ENCODE data around the gene PRDM5. TPM values are rescaled to one million over a fixed set of nuclear protein-coding genes. Genes with fewer than 3 reads are reported as not detected.

PRDM5 gene
- total RNA-seq, 1 experiment from 2014 or later, result 8.3 TPM

DNA sequence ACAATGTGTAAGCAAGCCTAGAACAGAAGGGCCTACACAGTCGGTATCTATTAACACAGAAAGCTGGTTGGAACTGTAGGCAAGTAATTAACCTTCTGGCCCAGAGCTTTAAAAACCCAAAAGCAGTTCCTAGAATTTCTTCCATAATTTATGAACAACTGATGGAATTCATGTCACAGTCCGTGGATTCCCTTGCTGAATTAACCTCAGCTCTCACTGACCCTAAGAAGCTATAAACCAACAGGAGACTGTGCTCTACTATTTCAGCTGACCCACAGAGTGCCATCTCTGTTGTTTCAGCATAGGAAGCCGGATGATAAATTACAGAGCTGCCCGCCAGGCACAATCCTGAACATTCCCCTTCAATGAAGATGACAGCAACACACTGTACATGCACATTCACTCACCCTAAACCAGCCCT is 157.3 kb downstream of the PRDM5 start:
- no TSS peak for BruUV-seq (replicated peaks)
- no peak for TF ChIP-seq CTCF (IDR thresholded peaks at IDR 0.05; ENCODE audit: unreplicated experiment)
- intact Hi-C loops (cut with micrococcal nuclease; ENCODE audit: unreplicated experiment), result no loop called here
- no peaks in the 10 kb centered on the region for H3K36me3 Mint-ChIP-seq (ENCODE audit: insufficient read depth, unreplicated experiment)
- no peaks in the 10 kb centered on the region for H3K27me3 Mint-ChIP-seq (ENCODE audit: unreplicated experiment)
- CTCF ChIA-PET, result no interaction called here
- H3K9me3 Mint-ChIP-seq (ENCODE audit: low read depth, unreplicated experiment), result no peaks in the 10 kb centered on the region
- no peak overlapping the region for H3K27ac Mint-ChIP-seq (ENCODE audit: unreplicated experiment)
- no peak overlapping the region for H3K4me3 Mint-ChIP-seq (ENCODE audit: low read depth, unreplicated experiment)
- peaks cover 9% of the 10 kb centered on the region for H3K4me1 Mint-ChIP-seq (ENCODE audit: low read depth, unreplicated experiment)
- no peak for DNase-seq

DNA sequence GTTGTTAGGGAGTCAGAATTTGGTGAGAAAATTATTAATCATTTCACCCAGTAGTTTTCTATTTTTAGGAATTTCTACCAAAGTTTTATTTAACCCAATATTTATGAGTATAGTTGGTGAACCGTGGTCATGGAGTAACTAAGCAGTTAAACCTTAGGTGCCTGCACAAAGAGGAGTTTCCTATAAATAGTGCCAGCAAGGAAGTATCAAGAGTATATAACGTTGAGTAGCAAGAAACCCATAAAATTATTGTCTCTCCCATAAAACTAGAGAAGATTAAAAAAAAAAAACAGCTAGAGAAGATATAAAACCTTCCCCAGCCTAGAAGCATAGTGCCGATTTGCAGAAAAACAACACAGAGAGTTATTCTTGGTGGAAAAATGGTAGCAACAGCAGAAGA is 158.9 kb downstream of the PRDM5 start:
- H3K27ac Mint-ChIP-seq (ENCODE audit: unreplicated experiment), result no peak overlapping the region
- no TSS peak for BruUV-seq (replicated peaks)
- no peaks in the 10 kb centered on the region for H3K9me3 Mint-ChIP-seq (ENCODE audit: low read depth, unreplicated experiment)
- intact Hi-C loops (cut with micrococcal nuclease; ENCODE audit: unreplicated experiment), result no loop called here
- TF ChIP-seq CTCF (IDR thresholded peaks at IDR 0.05; ENCODE audit: unreplicated experiment), result no peak
- H3K36me3 Mint-ChIP-seq (ENCODE audit: insufficient read depth, unreplicated experiment), result no peaks in the 10 kb centered on the region
- DNase-seq, result no peak
- H3K4me3 Mint-ChIP-seq (ENCODE audit: low read depth, unreplicated experiment), result no peak overlapping the region
- no peaks in the 10 kb centered on the region for H3K27me3 Mint-ChIP-seq (ENCODE audit: unreplicated experiment)
- CTCF ChIA-PET, result no interaction called here
- no peaks in the 10 kb centered on the region for H3K4me1 Mint-ChIP-seq (ENCODE audit: low read depth, unreplicated experiment)

DNA sequence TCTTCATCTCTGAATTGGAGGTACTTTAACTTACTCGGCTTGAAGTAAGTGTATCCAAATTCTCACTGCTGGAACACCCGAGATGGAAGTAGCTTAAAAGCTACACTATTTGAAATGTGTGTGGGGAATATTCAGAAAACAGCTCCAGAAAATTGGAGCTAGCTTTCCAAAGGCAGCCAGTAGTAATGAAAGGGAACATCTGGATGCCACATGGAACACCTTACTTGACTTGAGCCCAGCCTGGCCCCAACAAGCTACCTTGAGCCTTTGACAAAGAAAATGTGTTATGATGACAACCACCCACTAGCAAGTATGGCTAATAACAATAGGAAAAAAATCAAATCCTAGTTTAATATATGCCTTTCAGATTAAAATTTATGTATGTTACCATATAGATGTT is 161.5 kb downstream of the PRDM5 start:
- no peak overlapping the region for H3K4me3 Mint-ChIP-seq (ENCODE audit: low read depth, unreplicated experiment)
- H3K4me1 Mint-ChIP-seq (ENCODE audit: low read depth, unreplicated experiment), result no peaks in the 10 kb centered on the region
- H3K36me3 Mint-ChIP-seq (ENCODE audit: insufficient read depth, unreplicated experiment), result no peaks in the 10 kb centered on the region
- H3K9me3 Mint-ChIP-seq (ENCODE audit: low read depth, unreplicated experiment), result no peaks in the 10 kb centered on the region
- no TSS peak for BruUV-seq (replicated peaks)
- no peak overlapping the region for H3K27ac Mint-ChIP-seq (ENCODE audit: unreplicated experiment)
- TF ChIP-seq CTCF (IDR thresholded peaks at IDR 0.05; ENCODE audit: unreplicated experiment), result no peak
- intact Hi-C loops (cut with micrococcal nuclease; ENCODE audit: unreplicated experiment), result no loop called here
- no peaks in the 10 kb centered on the region for H3K27me3 Mint-ChIP-seq (ENCODE audit: unreplicated experiment)
- DNase-seq, result no peak
- CTCF ChIA-PET, result no interaction called here

DNA sequence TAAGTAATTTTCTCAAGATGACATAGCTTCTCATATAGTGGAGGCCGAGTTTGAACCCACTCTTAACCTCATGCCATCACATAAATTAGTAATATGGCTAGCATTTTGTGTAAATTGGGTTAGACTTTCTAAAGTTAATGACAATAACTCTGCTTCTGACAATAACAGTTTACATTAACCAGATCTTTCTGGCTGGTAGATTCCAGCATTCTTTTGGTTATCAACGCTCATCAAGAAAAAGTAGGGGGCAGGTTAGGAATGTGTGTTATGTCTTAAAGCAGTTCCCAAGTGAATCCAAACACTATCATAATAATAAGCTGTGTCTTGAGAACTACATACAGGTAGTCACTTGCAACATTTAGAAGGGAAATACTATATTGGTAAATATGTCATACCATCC is 162.5 kb downstream of the PRDM5 start:
- TF ChIP-seq CTCF (IDR thresholded peaks at IDR 0.05; ENCODE audit: unreplicated experiment), result no peak
- CTCF ChIA-PET, result no interaction called here
- DNase-seq, result no peak
- Mint-ChIP-seq H3K36me3 (ENCODE audit: insufficient read depth, unreplicated experiment) (no peaks in the 10 kb centered on the region), H3K27me3 (ENCODE audit: unreplicated experiment) (no peaks in the 10 kb centered on the region), H3K4me3 (ENCODE audit: low read depth, unreplicated experiment) (no peak overlapping the region), H3K9me3 (ENCODE audit: low read depth, unreplicated experiment) (no peaks in the 10 kb centered on the region), H3K27ac (ENCODE audit: unreplicated experiment) (no peak overlapping the region), H3K4me1 (ENCODE audit: low read depth, unreplicated experiment) (no peaks in the 10 kb centered on the region)
- intact Hi-C loops (cut with micrococcal nuclease; ENCODE audit: unreplicated experiment), result no loop called here
- no TSS peak for BruUV-seq (replicated peaks)

GRCh38 chr4:120755864-120756263 is 166.7 kb downstream of the PRDM5 start:
- intact Hi-C loops (cut with micrococcal nuclease; ENCODE audit: unreplicated experiment), result no loop called here
- CTCF ChIA-PET, result no interaction called here
- Mint-ChIP-seq H3K27ac (ENCODE audit: unreplicated experiment) (no peak overlapping the region), H3K4me3 (ENCODE audit: low read depth, unreplicated experiment) (no peak overlapping the region), H3K36me3 (ENCODE audit: insufficient read depth, unreplicated experiment) (no peaks in the 10 kb centered on the region), H3K9me3 (ENCODE audit: low read depth, unreplicated experiment) (no peaks in the 10 kb centered on the region), H3K4me1 (ENCODE audit: low read depth, unreplicated experiment) (no peaks in the 10 kb centered on the region), H3K27me3 (ENCODE audit: unreplicated experiment) (no peaks in the 10 kb centered on the region)
- no peak for TF ChIP-seq CTCF (IDR thresholded peaks at IDR 0.05; ENCODE audit: unreplicated experiment)
- BruUV-seq (replicated peaks), result no TSS peak
- DNase-seq, result no peak
